HG02870 (cell line): ENCODE results near the gene MLLT10.

Experiments used
- ATAC-seq: cut with Tn5 transposase; IDR thresholded peaks from one replicate; pipeline ENCODE4 v1.9.1; 2021; ENCODE audit warnings: mild to moderate bottlenecking, moderate library complexity; ENCODE audit not compliant: unreplicated experiment

Gene MLLT10

DNA sequence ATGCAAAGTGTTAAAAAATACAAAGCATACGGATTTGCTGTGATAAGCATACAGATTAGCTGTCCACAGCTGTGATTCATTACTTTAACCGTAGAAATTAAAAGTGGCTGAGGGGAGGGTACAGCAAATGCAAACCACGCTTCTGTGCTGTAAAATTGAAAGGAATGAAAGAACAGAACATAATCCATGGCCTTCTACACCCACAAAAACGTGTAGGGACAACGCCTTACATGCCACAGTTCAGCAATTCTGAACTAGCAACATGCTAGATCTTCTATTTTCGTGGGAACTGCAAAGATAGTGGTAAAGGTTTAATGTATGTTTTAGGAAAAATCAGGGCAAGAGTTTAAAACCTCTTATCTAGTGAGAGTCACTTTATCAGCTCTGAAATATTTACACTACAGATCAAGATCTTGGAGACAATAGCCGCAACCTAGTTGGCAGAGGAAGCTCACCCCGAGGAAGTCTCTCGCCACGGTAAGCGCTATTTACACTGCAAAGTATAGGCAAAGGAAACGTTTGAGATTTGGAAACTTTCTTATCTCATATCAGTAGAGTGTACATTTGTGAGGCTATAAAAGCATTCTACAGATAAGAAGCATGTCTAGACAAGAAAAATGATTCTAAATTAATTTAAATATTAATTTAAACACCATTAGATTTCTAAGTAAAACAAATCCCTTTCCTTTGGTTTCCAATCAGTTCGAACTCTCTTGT is 193.6 kb downstream of the MLLT10 start:
- ATAC-seq = no peak

- ATAC-seq = no peak
Measured at GRCh38 chr10:21728618-21729017, 194.6 kb downstream of the MLLT10 start.

GRCh38 chr10:21732067-21732772 is 198.2 kb downstream of the MLLT10 start:
- peak; percentile 70 for ATAC-seq

DNA sequence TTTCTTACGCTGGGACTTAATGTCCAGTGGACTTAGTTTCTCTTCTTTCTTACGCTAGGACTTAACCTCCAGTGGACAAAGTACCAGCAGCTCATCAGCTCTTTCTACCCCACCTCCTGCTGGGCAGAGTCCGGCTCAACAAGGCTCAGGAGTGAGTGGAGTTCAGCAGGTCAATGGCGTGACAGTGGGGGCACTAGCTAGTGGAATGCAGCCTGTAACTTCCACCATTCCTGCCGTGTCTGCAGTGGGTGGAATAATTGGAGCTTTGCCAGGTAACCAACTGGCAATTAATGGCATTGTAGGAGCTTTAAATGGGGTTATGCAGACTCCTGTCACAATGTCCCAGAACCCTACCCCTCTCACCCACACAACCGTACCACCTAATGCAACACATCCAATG is 199.7 kb downstream of the MLLT10 start:
- ATAC-seq = no peak

- no peak for ATAC-seq
Measured at GRCh38 chr10:21737106-21737505, 203.1 kb downstream of the MLLT10 start.

- no peak for ATAC-seq
Measured at GRCh38 chr10:21740989-21741388, 207.0 kb downstream of the MLLT10 start.

GRCh38 chr10:21742740-21743412 is 208.8 kb downstream of the MLLT10 start:
- ATAC-seq = no peak

DNA sequence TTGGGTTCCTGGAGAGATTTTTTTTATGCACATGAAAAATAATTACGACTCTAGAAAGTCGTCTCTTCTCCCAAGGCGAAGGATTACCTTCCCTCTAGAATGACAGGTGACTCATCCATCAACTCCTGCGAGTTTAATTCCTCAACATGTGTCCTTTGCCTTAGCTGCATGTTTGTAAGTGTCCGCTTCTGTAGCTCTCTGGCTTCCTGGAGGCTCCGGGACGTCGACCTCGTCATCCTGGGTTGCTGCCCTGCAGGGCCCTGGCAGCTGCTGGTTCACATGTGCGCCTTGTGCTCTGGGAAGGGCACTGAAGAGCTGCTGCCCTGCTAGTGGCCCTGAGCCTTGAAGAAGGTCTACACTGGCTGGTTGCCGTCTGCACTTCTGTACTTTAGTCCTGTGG is 210.2 kb downstream of the MLLT10 start:
- no peak for ATAC-seq

DNA sequence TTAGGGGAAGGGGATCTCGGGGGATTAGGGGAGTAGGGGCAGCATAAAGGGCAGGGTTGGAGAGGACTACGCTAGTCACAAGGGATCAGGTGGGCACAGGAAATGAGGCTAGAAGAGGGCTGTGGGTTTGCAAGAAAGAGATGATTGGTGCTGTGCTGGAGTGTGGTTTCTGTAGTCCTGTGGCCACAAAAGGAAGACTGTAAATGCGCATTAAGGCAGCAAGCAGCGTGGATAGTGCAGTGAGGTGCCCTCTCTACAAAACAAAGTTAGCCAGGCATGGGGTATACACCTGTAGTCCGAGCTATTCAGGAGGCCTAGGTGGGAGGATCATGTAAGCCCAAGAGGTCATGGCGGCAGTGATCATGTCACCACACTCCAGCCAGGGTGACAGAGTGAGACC is 212.1 kb downstream of the MLLT10 start:
- ATAC-seq = no peak

DNA sequence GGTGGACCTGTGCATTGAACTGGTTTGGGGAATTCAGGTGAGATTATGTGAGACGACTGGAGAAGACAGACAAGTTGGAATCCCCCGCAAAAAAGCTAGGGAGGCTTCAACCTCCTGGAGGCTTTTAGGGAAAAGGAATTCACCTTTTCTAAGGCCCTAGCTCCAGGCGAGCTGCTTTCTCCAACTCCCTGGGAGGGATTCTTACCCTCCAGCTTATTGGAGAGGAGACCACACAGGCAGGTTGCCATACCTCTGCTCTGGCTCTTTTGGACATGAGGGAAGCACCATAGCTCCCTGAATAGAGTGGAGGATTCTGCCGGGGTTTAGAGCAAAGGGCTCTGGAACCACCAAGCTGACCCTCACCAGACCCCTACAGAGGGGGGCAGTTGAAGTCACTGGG is 213.8 kb downstream of the MLLT10 start:
- no peak for ATAC-seq

GRCh38 chr10:21749788-21750187 is 215.8 kb downstream of the MLLT10 start:
- no peak for ATAC-seq

- ATAC-seq = no peak
Measured at GRCh38 chr10:21750424-21750823, 216.4 kb downstream of the MLLT10 start.

DNA sequence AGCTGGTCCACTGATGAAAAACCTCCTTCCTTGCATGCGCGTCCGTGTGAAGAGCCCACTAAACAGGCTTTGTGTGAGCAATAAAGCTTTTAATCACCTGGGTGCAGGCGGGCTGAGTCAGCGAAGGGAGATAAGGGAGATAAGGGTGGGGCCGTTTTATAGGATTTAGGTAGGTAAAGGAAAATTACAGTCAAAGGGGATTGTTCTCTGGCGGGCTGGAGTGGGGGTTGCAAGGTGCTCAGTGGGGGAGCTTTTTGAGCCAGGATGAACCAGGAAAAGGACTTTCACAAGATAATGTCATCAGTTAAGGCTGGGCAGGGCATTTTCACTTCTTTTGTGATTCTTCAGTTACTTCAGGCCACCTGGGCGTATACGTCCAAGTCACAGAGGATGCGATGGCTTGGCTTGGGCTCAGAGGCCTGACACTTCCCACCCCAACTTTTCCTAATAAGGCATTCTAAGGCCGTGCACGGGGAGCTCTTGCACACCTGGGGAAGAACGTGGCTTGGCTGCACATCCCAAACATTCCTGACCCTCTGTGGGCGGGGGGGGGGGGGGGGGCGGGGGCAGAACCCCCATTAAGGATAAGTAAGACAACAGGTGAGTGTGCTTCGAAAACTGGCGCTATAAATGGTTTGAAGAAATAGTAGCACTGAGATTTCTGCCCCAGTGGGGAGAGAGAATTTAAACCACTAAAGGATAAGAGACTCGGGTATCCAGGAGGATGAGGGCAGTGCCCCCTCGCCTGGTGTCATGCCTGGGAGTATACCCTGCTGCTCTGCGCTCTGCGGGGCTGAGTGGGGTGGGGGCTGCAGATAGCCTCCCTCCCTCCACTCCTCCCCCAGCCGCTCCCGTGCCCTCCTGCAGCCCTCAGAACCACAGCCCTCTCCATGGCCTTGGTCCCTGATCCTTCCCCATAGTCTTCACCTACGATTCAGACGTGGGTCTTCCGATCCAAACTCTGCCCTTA is 217.6 kb downstream of the MLLT10 start:
- no peak for ATAC-seq

- ATAC-seq = no peak
Measured at GRCh38 chr10:21753497-21754270, 219.7 kb downstream of the MLLT10 start.

- no peak for ATAC-seq
Measured at GRCh38 chr10:21754410-21755011, 220.5 kb downstream of the MLLT10 start.

DNA sequence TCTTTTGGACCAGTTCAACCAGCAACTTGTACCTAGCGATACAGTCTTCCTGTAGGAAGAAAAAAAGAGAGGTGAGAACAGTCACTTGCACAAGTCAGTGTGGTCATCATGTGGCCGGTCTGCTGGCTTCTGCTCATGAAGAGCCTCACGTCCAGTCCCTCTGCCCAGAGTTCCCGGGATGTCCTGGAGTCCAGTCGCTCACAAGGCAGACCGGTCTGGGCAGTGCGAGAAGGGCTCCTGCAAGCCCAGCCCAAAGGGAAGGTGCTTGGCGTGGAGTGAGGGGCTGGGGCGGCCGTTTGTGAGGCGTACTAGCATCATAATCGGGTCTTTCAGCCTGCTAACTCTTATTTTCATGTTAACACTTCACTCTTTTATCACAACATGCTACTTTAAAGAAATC is 222.7 kb downstream of the MLLT10 start:
- no peak for ATAC-seq

DNA sequence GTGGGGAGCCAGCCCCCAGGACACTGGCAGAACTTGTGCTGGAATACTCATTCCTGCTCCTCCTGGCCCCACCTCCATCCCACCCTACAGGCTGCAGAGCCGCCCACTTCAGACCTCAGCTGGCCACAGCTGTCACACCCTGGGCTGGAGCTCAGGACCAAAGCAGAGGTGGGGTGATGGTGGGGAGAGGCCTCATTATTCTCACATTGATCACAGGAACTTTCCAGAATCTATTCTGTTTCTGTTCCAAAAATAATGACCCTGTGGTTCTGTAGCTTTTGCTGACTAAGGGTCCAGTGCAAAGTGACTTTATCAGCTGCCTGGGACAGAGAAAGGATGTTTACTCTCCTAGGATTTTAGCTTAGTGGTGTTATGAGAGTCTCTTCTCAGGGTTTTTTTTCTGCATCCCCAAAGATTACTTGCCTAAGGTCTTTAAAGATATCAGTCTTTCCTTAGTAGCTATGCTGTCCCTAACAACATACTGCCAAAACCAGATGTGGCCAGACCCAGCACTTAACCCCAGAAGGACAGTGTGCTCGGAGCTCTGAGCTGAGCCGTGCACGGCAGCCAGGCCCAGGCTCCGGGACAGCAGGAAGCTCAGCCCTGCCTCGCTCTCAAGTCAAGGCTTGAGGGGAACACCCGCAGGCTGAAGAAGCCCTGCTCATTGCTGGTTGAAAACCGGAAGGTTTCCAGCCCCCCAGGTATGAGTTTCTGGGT is 223.3 kb downstream of the MLLT10 start:
- no peak for ATAC-seq

- no peak for ATAC-seq
Measured at GRCh38 chr10:21758239-21758638, 224.2 kb downstream of the MLLT10 start.

GRCh38 chr10:21758696-21759095 is 224.7 kb downstream of the MLLT10 start:
- ATAC-seq = no peak
